AG10803 (cell line): ENCODE data around the gene EPB41L4A.
A peak's percentile ranks its signal among the peaks of the same experiment; 100 is the strongest.

Experiments used
- DNase-seq: peaks from one replicate; pipeline ENCODE4 v3.0.0; 2010; ENCODE audit warnings: low read depth
- H3K4me3 ChIP-seq: 2 replicates; pipeline ENCODE4 v1.5.1; 2011; ENCODE audit warnings: mild to moderate bottlenecking, low read length, control low read depth
- CTCF ChIP-seq: conservative IDR thresholded peaks from 2 replicates; pipeline ENCODE4 v1.5.1; 2011; ENCODE audit warnings: mild to moderate bottlenecking, low read length, control low read depth, inconsistent platforms

The EPB41L4A gene

GRCh38 chr5:112290691-112291090, 128.4 kb downstream of the EPB41L4A start:
- DNase-seq, result no peak
- TF ChIP-seq CTCF, result no peak
- no peak overlapping the region for H3K4me3 ChIP-seq

DNA sequence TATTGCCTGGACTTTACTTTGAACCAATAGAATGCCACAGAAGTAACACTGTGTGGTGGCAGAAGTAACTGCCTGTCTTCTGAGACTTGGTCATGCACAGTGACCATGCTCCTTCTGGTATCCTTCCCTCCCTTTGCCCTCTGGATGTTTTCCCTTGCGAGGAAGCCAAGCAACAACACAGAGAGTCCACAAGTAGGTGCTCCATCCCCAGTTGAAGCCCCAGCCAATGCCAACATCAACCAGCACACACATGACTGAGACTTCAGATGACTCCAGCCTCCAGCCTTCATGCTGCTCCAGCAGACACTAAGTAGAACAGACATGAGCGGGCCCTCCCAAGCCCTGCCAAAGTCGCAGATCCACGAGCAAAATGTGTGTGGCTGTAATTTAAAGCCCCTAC, 129.6 kb downstream of the EPB41L4A start:
- no peak overlapping the region for H3K4me3 ChIP-seq
- TF ChIP-seq CTCF, result no peak
- no peak for DNase-seq

DNA sequence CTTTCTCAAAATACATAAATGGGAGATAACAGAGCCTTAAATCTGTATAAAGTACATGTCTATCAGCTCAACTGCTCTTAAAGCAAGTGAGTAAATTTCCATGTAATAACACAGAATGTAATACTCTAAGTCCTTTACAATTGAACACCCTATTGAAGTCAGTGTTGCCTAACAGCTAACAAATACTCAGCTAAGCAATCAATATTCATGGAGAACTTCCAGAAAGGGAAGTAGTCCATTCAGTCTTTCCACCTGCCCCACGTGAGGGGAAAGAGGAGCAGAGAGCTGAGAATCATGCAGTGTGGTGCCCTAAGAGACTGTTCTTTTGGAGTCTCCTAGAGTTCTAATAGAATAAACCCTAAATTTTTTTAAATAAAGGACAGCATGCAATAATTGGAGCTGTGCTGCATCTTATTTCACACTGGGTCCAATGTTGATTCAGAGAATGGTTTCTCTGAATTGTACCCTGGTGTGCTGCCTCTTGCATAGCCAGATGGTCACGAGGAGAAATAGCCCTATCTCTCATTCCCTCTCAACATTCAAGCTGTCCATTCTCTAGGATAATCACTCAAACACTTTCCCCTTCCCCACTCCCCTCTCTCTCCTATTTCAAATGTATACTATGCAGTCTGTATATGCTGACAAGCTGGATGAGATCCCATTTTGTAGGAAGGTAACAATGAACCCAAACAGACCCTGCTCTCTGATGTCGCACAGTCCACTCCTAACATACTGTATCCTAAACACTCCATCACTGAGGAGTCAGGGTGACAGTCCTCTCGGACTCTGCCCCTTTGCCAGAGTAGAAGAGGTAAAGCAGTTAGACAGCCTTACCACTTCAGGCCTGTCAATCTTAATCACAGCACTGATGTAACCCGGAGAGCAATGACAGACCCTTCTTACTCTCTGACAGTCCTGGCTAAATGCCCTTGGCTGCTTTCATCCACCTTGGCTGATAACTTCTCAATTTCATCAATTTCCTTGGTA, 134.8 kb downstream of the EPB41L4A start:
- no peak overlapping the region for H3K4me3 ChIP-seq
- no peak for TF ChIP-seq CTCF
- DNase-seq, result no peak

DNA sequence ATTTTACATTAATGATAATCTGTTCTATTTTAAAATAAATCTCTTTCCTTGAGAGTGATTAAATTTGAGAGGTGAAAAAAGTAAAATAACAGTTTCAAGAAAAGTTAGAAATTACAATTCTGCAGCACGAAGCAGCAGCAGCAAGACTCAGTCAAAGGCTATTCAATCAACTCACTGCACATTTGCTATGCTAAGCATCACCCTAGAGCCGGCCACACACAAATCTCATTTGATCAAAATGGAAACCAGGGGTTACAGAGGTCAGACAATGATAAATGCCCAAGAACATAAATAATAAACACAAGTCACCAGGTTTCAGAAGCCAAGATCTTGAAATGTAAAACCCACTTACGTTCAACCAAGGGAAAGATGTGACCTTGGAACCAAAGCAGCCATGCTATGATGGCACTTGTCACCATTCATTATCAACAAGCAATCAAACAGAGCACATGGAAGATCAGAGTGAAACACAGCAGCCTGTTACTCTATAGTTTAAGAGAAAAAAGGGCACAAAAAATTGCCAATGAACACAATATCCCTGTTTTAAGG, 136.0 kb downstream of the EPB41L4A start:
- TF ChIP-seq CTCF, result no peak
- no peak for DNase-seq
- H3K4me3 ChIP-seq, result no peak overlapping the region

GRCh38 chr5:112279082-112279481, 140.0 kb downstream of the EPB41L4A start:
- TF ChIP-seq CTCF, result no peak
- DNase-seq, result peak; percentile 17
- no peak overlapping the region for H3K4me3 ChIP-seq

- no peak for DNase-seq
- no peak overlapping the region for H3K4me3 ChIP-seq
- no peak for TF ChIP-seq CTCF
Measured at GRCh38 chr5:112276991-112277390, 142.1 kb downstream of the EPB41L4A start.

GRCh38 chr5:112275671-112276070, 143.4 kb downstream of the EPB41L4A start:
- no peak for DNase-seq
- TF ChIP-seq CTCF, result no peak
- no peak overlapping the region for H3K4me3 ChIP-seq
